Esophagus muscularis mucosa (tissue), 4 donors: Measurements from ENCODE around the gene ROBO1. TPM values are rescaled to one million over a fixed set of nuclear protein-coding genes. Genes with fewer than 3 reads are reported as not detected.

Experiments
- DNase-seq: peaks from one replicate; pipeline ENCODE4 v3.0.0-alpha.2; 2017; ENCODE audit errors: extremely low spot score
- H3K27ac ChIP-seq, 4 donors: fragments of 200-600 bp; sonication (generic); replicated peaks in 1 of 4; 1 replicate in 3 of 4; 2 replicates in 1 of 4; pipeline ENCODE4 v1.5.1; 2016 to 2019; ENCODE audit warnings: mild to moderate bottlenecking in 1 of 4
- H3K27me3 ChIP-seq, 4 donors: fragments of 200-600 bp; sonication (generic); one replicate each; pipeline versions ENCODE4 v1.5.1 to v1.6.0; 2016 to 2019
- H3K36me3 ChIP-seq, 4 donors: fragments of 200-600 bp; sonication (generic); one replicate each; pipeline ENCODE4 v1.5.1; 2016 to 2019
- H3K4me1 ChIP-seq, 4 donors: fragments of 200-600 bp; sonication (generic); one replicate each; pipeline ENCODE4 v1.5.1; 2016 to 2019
- H3K4me3 ChIP-seq, 4 donors: fragments of 200-600 bp; sonication (generic); 1 replicate in 2 of 4; 2 replicates in 2 of 4; pipeline ENCODE4 v1.5.1; 2016 to 2019; ENCODE audit warnings: mild to moderate bottlenecking in 4 of 4, moderate library complexity in 1 of 4
- H3K9me3 ChIP-seq, 4 donors: fragments of 200-600 bp; sonication (generic); 1 replicate in 3 of 4; 2 replicates in 1 of 4; pipeline ENCODE4 v1.5.1; 2016 to 2019
- CTCF ChIP-seq, 3 experiments: fragments of 200-600 bp in 2 of 3; fragments of 450-650 bp in 1 of 3; sonication (generic) in 2 of 3; IDR thresholded peaks; one replicate each; pipeline ENCODE4 v1.5.1; 2017 to 2019; ENCODE audit warnings: antibody characterized with exemption in 3 of 3, mild to moderate bottlenecking in 2 of 3, moderate library complexity in 1 of 3
- EP300 ChIP-seq: sonication (generic); formaldehyde crosslinking; IDR thresholded peaks from one replicate; pipeline ENCODE4 v1.6.1; 2017; ENCODE audit warnings: antibody characterized with exemption
- POLR2A ChIP-seq: fragments of 450-650 bp; IDR thresholded peaks from one replicate; pipeline ENCODE4 v1.6.1; 2017; ENCODE audit warnings: antibody characterized with exemption, moderate library complexity, mild to moderate bottlenecking, low read depth
- POLR2AphosphoS5 ChIP-seq, 2 donors: sonication (generic); formaldehyde crosslinking; IDR thresholded peaks; one replicate each; pipeline ENCODE4 v1.6.1; 2017; ENCODE audit warnings: antibody characterized with exemption in 2 of 2
- WGBS: methylation state at CpG from one replicate; pipeline ENCODE4 v1.1.5; 2018; 5-methylcytosine and 5-hydroxymethylcytosine counted together
- intact Hi-C: fragments of 100-400 bp; cut with DNase I; formaldehyde crosslinking; loops from one replicate; pipeline ENCODE4 v1.15.1; 2023
- total RNA-seq, 4 donors: library from RNA; depleted of rRNA; stranded (reverse); fragments of >200 nt; gene quantifications; one replicate each; pipeline versions ENCODE4 v1.1.0 to v1.2.1, GENCODE V29; 2016

Gene ROBO1
- total RNA-seq, 4 donors from 2014 or later, result 9.6 to 14.2 (median 12.6) TPM

GRCh38 chr3:78703944-78704343, 1063.9 kb downstream of the ROBO1 start:
- no peaks in the 10 kb centered on the region for H3K27me3 ChIP-seq
- H3K4me3 ChIP-seq, result no peak overlapping the region
- H3K9me3 ChIP-seq, result no peaks in the 10 kb centered on the region
- no peak for DNase-seq
- intact Hi-C loops, result no loop called here
- WGBS, result 60% methylated on average over 2 of the region's 2 CpGs
- H3K36me3 ChIP-seq, result no peaks in the 10 kb centered on the region
- no peak overlapping the region for H3K27ac ChIP-seq
- no peaks in the 10 kb centered on the region for H3K4me1 ChIP-seq
- TF ChIP-seq CTCF (IDR thresholded peaks at IDR 0.05), result no peak
- TF ChIP-seq POLR2A, result no peak

GRCh38 chr3:78701537-78701936, 1066.3 kb downstream of the ROBO1 start:
- no peaks in the 10 kb centered on the region for H3K9me3 ChIP-seq
- no peaks in the 10 kb centered on the region for H3K27me3 ChIP-seq
- intact Hi-C loops, result no loop called here
- no peak overlapping the region for H3K4me3 ChIP-seq
- peaks cover 0 to 6% (median 0%) of the 10 kb centered on the region in 4 donors for H3K4me1 ChIP-seq
- TF ChIP-seq POLR2A (no peak), EP300 (no peak), POLR2AphosphoS5 (IDR thresholded peaks at IDR 0.05) (no peak), CTCF (IDR thresholded peaks at IDR 0.05) (no peak)
- DNase-seq, result no peak
- no peak overlapping the region for H3K27ac ChIP-seq
- WGBS, result 77% methylated on average over 2 of the region's 2 CpGs
- H3K36me3 ChIP-seq, result no peaks in the 10 kb centered on the region

- WGBS, result 38% methylated on average over 1 of the region's 1 CpG
- no peak for DNase-seq
- Histone ChIP-seq H3K27me3 (no peaks in the 10 kb centered on the region), H3K4me1 (peaks cover 0 to 6% (median 0%) of the 10 kb centered on the region in 4 donors), H3K4me3 (no peak overlapping the region), H3K9me3 (no peaks in the 10 kb centered on the region), H3K27ac (no peak overlapping the region), H3K36me3 (no peaks in the 10 kb centered on the region)
- intact Hi-C loops, result no loop called here
- TF ChIP-seq EP300 (no peak), POLR2AphosphoS5 (IDR thresholded peaks at IDR 0.05) (no peak), CTCF (IDR thresholded peaks at IDR 0.05) (no peak)
Observed at GRCh38 chr3:78698431-78698830, 1069.4 kb downstream of the ROBO1 start.

- WGBS, result 57% methylated on average over 5 of the region's 5 CpGs
- H3K36me3 ChIP-seq, result no peaks in the 10 kb centered on the region
- intact Hi-C loops, result no loop called here
- H3K27ac ChIP-seq, result no peak overlapping the region
- no peak overlapping the region for H3K4me3 ChIP-seq
- TF ChIP-seq POLR2A (no peak), POLR2AphosphoS5 (IDR thresholded peaks at IDR 0.05) (no peak), EP300 (no peak), CTCF (IDR thresholded peaks at IDR 0.05) (no peak)
- H3K4me1 ChIP-seq, result peaks cover 0 to 6% (median 0%) of the 10 kb centered on the region in 4 donors
- DNase-seq, result no peak
- no peaks in the 10 kb centered on the region for H3K9me3 ChIP-seq
- H3K27me3 ChIP-seq, result no peaks in the 10 kb centered on the region
Observed at GRCh38 chr3:78697426-78697825, 1070.4 kb downstream of the ROBO1 start.

- TF ChIP-seq POLR2A (no peak), CTCF (IDR thresholded peaks at IDR 0.05) (no peak), POLR2AphosphoS5 (IDR thresholded peaks at IDR 0.05) (no peak), EP300 (no peak)
- intact Hi-C loops, result no loop called here
- Histone ChIP-seq H3K27ac (no peak overlapping the region), H3K4me3 (no peak overlapping the region), H3K9me3 (no peaks in the 10 kb centered on the region), H3K27me3 (no peaks in the 10 kb centered on the region), H3K4me1 (no peaks in the 10 kb centered on the region), H3K36me3 (no peaks in the 10 kb centered on the region)
- DNase-seq, result no peak
- WGBS, result 28% methylated on average over 2 of the region's 2 CpGs
Observed at GRCh38 chr3:78690766-78691165, 1077.0 kb downstream of the ROBO1 start.
